ENCODE measurements around the gene CALHM4. TPM values are rescaled to one million over a fixed set of nuclear protein-coding genes. Genes with fewer than 3 reads are reported as not detected.

Gene CALHM4
- total RNA-seq, 1 donor from 2014 or later: not detected

GRCh38 chr6:116529466-116530290 lies 23.9 kb upstream of the CALHM4 start:
- H3K4me1 Mint-ChIP-seq: no peaks in the 10 kb centered on the region
- H3K4me3 Mint-ChIP-seq: no peak overlapping the region
- H3K9me3 Mint-ChIP-seq: no peaks in the 10 kb centered on the region
- H3K27me3 Mint-ChIP-seq: peaks cover 55% of the 10 kb centered on the region
- intact Hi-C loops (cut with micrococcal nuclease): loop anchor here (5.0 to 10.0 kb wide), 2 partner anchors 312 to 315 kb away; no protein-coding TSS in a partner anchor
- no peaks in the 10 kb centered on the region for H3K36me3 Mint-ChIP-seq (ENCODE audit: low read depth)
- DNase-seq: no peak
- H3K27ac Mint-ChIP-seq: no peak overlapping the region

GRCh38 chr6:116530436-116530835 lies 23.1 kb upstream of the CALHM4 start:
- no peaks in the 10 kb centered on the region for H3K36me3 Mint-ChIP-seq (ENCODE audit: low read depth)
- intact Hi-C loops (cut with micrococcal nuclease): loop anchor here (5.0 to 10.0 kb wide), 2 partner anchors 313 to 314 kb away; no protein-coding TSS in a partner anchor
- H3K4me1 Mint-ChIP-seq: no peaks in the 10 kb centered on the region
- H3K9me3 Mint-ChIP-seq: no peaks in the 10 kb centered on the region
- no peak overlapping the region for H3K27ac Mint-ChIP-seq
- no peak overlapping the region for H3K4me3 Mint-ChIP-seq
- peaks cover 59% of the 10 kb centered on the region for H3K27me3 Mint-ChIP-seq
- no peak for DNase-seq

- Mint-ChIP-seq H3K27ac (no peak overlapping the region), H3K27me3 (peaks cover 59% of the 10 kb centered on the region), H3K9me3 (no peaks in the 10 kb centered on the region), H3K4me3 (no peak overlapping the region), H3K4me1 (peaks cover 2% of the 10 kb centered on the region), H3K36me3 (ENCODE audit: low read depth) (no peaks in the 10 kb centered on the region)
- intact Hi-C loops (cut with micrococcal nuclease): loop anchor here (1.0 to 10.0 kb wide), 4 partner anchors 88 to 315 kb away; no protein-coding TSS in a partner anchor
- DNase-seq: peak; percentile 91
Measured at GRCh38 chr6:116531675-116532570, 21.6 kb upstream of the CALHM4 start.

- peaks cover 52% of the 10 kb centered on the region for H3K27me3 Mint-ChIP-seq
- no peaks in the 10 kb centered on the region for H3K36me3 Mint-ChIP-seq (ENCODE audit: low read depth)
- peaks cover 2% of the 10 kb centered on the region for H3K4me1 Mint-ChIP-seq
- intact Hi-C loops (cut with micrococcal nuclease): loop anchor here (5.0 to 10.0 kb wide), 2 partner anchors 311 to 316 kb away; no protein-coding TSS in a partner anchor
- no peaks in the 10 kb centered on the region for H3K9me3 Mint-ChIP-seq
- H3K27ac Mint-ChIP-seq: no peak overlapping the region
- H3K4me3 Mint-ChIP-seq: no peak overlapping the region
- DNase-seq: no peak
Measured at GRCh38 chr6:116533233-116533957, 20.2 kb upstream of the CALHM4 start.

GRCh38 chr6:116535109-116535508 lies 18.4 kb upstream of the CALHM4 start:
- H3K36me3 Mint-ChIP-seq (ENCODE audit: low read depth): no peaks in the 10 kb centered on the region
- H3K27me3 Mint-ChIP-seq: peaks cover 47% of the 10 kb centered on the region
- H3K4me3 Mint-ChIP-seq: no peak overlapping the region
- H3K9me3 Mint-ChIP-seq: no peaks in the 10 kb centered on the region
- intact Hi-C loops (cut with micrococcal nuclease): loop anchor here (10.0 kb wide), 1 partner anchor 310 kb away; no protein-coding TSS in a partner anchor
- no peak overlapping the region for H3K27ac Mint-ChIP-seq
- H3K4me1 Mint-ChIP-seq: peaks cover 2% of the 10 kb centered on the region
- no peak for DNase-seq

- peaks cover 2% of the 10 kb centered on the region for H3K4me1 Mint-ChIP-seq
- intact Hi-C loops (cut with micrococcal nuclease): loop anchor here (1.0 to 10.0 kb wide), 3 partner anchors 25 to 309 kb away; no protein-coding TSS in a partner anchor
Measured at GRCh38 chr6:116536216-116536621, 17.3 kb upstream of the CALHM4 start.

GRCh38 chr6:116542426-116542825 lies 11.1 kb upstream of the CALHM4 start:
- H3K4me3 Mint-ChIP-seq: no peak overlapping the region
- no peak for DNase-seq
- no peaks in the 10 kb centered on the region for H3K4me1 Mint-ChIP-seq
- peaks cover 51% of the 10 kb centered on the region for H3K27me3 Mint-ChIP-seq
- no peaks in the 10 kb centered on the region for H3K9me3 Mint-ChIP-seq
- H3K27ac Mint-ChIP-seq: no peak overlapping the region
- H3K36me3 Mint-ChIP-seq (ENCODE audit: low read depth): no peaks in the 10 kb centered on the region
- intact Hi-C loops (cut with micrococcal nuclease): no loop called here

More at GRCh38 chr6:116536216-116536621, 17.3 kb upstream of the CALHM4 start:
- H3K4me3 Mint-ChIP-seq: no peak overlapping the region
- H3K36me3 Mint-ChIP-seq (ENCODE audit: low read depth): no peaks in the 10 kb centered on the region
- peak; percentile 81 for DNase-seq
- no peaks in the 10 kb centered on the region for H3K9me3 Mint-ChIP-seq
- H3K27me3 Mint-ChIP-seq: peaks cover 47% of the 10 kb centered on the region
- no peak overlapping the region for H3K27ac Mint-ChIP-seq

- Mint-ChIP-seq H3K36me3 (ENCODE audit: low read depth) (no peaks in the 10 kb centered on the region), H3K27me3 (peaks cover 49% of the 10 kb centered on the region), H3K27ac (no peak overlapping the region), H3K4me1 (no peaks in the 10 kb centered on the region), H3K9me3 (no peaks in the 10 kb centered on the region), H3K4me3 (no peak overlapping the region)
- intact Hi-C loops (cut with micrococcal nuclease): no loop called here
- no peak for DNase-seq
Measured at GRCh38 chr6:116543149-116543548, 10.4 kb upstream of the CALHM4 start.

- no peaks in the 10 kb centered on the region for H3K36me3 Mint-ChIP-seq (ENCODE audit: low read depth)
- intact Hi-C loops (cut with micrococcal nuclease): no loop called here
- no peak for DNase-seq
- no peaks in the 10 kb centered on the region for H3K4me1 Mint-ChIP-seq
- no peaks in the 10 kb centered on the region for H3K9me3 Mint-ChIP-seq
- no peak within 1 kb of the TSS for H3K27ac Mint-ChIP-seq
- peaks cover 42% of the 10 kb centered on the region for H3K27me3 Mint-ChIP-seq
- no peak within 1 kb of the TSS for H3K4me3 Mint-ChIP-seq
Measured at GRCh38 chr6:116545651-116546050, 7.9 kb upstream of the CALHM4 start, which contains the start of gene TRAPPC3L. TRAPPC3L (minus strand) TSS chr6:116545684; CDS start chr6:116545514, 170 bp downstream.

- Mint-ChIP-seq H3K4me3 (no peak overlapping the region), H3K9me3 (no peaks in the 10 kb centered on the region), H3K27me3 (peaks cover 41% of the 10 kb centered on the region), H3K36me3 (ENCODE audit: low read depth) (no peaks in the 10 kb centered on the region), H3K4me1 (no peaks in the 10 kb centered on the region), H3K27ac (no peak overlapping the region)
- intact Hi-C loops (cut with micrococcal nuclease): no loop called here
- DNase-seq: no peak
Measured at GRCh38 chr6:116547358-116547757, 6.2 kb upstream of the CALHM4 start.

- no peak for DNase-seq
- no peaks in the 10 kb centered on the region for H3K4me1 Mint-ChIP-seq
- no peak overlapping the region for H3K4me3 Mint-ChIP-seq
- no peak overlapping the region for H3K27ac Mint-ChIP-seq
- no peaks in the 10 kb centered on the region for H3K9me3 Mint-ChIP-seq
- H3K36me3 Mint-ChIP-seq (ENCODE audit: low read depth): no peaks in the 10 kb centered on the region
- H3K27me3 Mint-ChIP-seq: peaks cover 29% of the 10 kb centered on the region
- intact Hi-C loops (cut with micrococcal nuclease): no loop called here
Measured at GRCh38 chr6:116550796-116551195, 2.8 kb upstream of the CALHM4 start.

- H3K9me3 Mint-ChIP-seq: no peaks in the 10 kb centered on the region
Measured at GRCh38 chr6:116556065-116556464, 2.5 kb downstream of the CALHM4 start.

GRCh38 chr6:116556814-116557415 lies 3.4 kb downstream of the CALHM4 start:
- intact Hi-C loops (cut with micrococcal nuclease): no loop called here
- DNase-seq: no peak
- no peaks in the 10 kb centered on the region for H3K9me3 Mint-ChIP-seq
- peaks cover 22% of the 10 kb centered on the region for H3K27me3 Mint-ChIP-seq
- H3K27ac Mint-ChIP-seq: no peak overlapping the region
- peaks cover 1% of the 10 kb centered on the region for H3K4me1 Mint-ChIP-seq
- no peaks in the 10 kb centered on the region for H3K36me3 Mint-ChIP-seq (ENCODE audit: low read depth)
- no peak overlapping the region for H3K4me3 Mint-ChIP-seq

More at GRCh38 chr6:116556065-116556464, 2.5 kb downstream of the CALHM4 start:
- intact Hi-C loops (cut with micrococcal nuclease): no loop called here
- no peaks in the 10 kb centered on the region for H3K4me1 Mint-ChIP-seq
- H3K36me3 Mint-ChIP-seq (ENCODE audit: low read depth): no peaks in the 10 kb centered on the region
- H3K27ac Mint-ChIP-seq: no peak overlapping the region
- peaks cover 24% of the 10 kb centered on the region for H3K27me3 Mint-ChIP-seq
- H3K4me3 Mint-ChIP-seq: no peak overlapping the region
- DNase-seq: no peak
